COLO668 (cell line): Measurements from ENCODE around the gene THRB.

ENCODE experiments used
- DNase-seq: peaks from one replicate; lab custom pipeline; 2025; ENCODE audit not compliant: unreplicated experiment; lab: John Stamatoyannopoulos, UW

Gene THRB

DNA sequence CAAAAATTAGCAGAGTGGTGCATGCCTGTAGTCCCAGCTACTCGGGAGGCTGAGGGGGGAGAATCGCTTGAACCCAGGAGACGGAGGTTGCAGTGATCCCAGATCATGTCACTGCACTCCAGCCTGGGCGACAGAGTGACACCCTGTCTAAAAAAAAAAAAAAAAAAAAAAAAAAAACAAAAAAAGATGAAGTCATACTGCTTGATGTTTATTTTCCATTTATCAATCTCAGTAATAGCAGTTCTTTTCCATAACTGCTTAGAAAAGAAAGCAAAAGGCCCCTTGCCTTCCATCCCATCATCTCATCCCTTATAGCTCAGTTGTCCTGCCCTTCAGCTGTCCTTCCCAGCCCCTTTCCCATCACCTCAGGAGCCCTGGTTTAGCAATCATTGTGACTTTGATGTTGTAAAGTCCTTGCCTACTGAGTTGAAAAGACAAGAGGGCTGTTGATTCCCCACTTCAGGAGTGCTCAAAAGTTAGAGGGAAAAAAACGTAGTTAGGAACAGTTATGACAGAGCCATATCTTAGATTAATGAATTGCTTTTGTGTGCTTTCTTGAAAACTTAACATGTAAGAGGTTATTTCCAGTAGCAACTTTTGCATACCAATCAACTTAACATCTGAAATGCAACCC lies 18.0 kb upstream of the THRB start:
- DNase-seq = no peak

GRCh38 chr3:24510030-24510648 lies 15.5 kb upstream of the THRB start:
- no peak for DNase-seq

GRCh38 chr3:24508423-24508839 lies 13.8 kb upstream of the THRB start:
- DNase-seq = no peak

GRCh38 chr3:24507776-24508422 lies 13.2 kb upstream of the THRB start:
- DNase-seq = no peak

DNA sequence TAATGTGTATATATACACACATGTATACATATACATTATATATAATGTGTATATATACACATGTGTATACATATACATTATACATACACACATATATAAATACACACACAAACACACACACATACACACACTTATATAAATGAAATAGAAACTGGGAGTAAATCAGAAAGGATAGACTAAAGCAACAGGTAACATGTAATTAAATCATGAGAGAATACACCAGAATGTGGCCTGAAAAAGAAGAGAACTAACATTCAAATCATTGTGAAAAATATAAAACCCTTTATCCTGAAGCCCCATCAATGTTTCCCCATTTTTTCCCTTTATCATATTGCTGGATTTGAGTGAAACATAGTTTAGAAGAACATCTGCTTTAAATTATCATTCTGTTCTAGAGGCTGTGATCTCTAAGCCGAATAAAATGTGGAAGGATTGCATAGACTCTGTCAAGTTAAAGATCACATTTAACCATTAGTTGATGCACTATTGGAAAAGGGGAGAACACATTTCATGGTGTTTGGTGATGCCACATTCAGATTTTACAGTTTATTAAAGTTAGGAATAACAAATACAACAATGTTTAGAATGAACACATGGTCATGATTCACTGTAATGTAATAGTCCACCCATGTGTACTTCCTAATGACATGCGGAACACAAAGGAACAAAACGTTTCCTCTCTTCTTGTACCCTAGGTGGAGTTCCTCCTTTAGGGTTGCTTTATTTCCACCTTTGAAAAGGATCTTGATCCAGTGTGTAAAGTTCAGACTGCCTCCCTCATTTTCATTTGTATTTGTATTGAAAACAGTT lies 12.5 kb upstream of the THRB start:
- DNase-seq = no peak

GRCh38 chr3:24505691-24506550 lies 11.3 kb upstream of the THRB start:
- no peak for DNase-seq

DNA sequence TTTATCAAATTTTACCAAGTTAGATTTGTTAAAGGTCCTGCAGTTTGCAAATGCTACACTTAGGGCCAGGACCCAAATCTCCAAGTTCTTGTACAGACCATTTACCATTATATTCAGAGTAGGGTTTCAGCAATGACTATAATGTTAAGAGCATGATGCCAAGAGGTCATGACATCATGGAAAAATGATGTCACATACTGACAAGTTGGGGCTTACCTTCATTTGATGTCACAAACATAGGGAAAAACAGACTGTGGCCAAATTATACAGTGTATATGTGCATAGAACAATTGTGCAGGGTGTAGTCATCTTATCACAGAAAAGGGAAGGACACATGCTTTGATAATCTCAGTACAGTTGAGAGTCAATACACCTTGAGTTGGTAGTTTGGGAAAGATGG lies 10.1 kb upstream of the THRB start:
- no peak for DNase-seq

DNA sequence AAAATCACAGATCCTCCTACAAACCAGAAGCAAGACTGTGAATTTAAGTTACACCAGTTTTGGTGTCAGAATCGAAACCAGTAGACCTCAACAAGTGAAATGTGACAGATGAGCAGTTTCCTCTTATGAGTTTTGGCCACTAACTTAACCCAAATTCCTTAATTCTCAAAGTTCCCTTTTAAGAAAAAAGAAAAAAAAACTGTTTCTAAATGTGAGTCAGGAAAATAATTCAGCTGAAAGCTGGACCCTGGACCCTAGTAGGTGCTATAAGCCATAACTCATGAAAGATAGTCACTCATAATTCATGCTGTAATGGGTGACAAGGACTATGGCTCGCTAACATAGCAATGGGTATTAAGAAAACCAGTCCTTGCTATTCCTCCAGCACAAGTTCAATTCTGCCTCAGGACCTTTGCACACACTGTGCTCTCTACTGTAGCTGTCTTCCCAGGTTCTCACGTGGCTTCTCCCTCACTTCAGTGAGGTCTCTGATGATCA lies 9.0 kb upstream of the THRB start:
- no peak for DNase-seq

GRCh38 chr3:24502690-24503089 lies 8.0 kb upstream of the THRB start:
- DNase-seq = no peak

DNA sequence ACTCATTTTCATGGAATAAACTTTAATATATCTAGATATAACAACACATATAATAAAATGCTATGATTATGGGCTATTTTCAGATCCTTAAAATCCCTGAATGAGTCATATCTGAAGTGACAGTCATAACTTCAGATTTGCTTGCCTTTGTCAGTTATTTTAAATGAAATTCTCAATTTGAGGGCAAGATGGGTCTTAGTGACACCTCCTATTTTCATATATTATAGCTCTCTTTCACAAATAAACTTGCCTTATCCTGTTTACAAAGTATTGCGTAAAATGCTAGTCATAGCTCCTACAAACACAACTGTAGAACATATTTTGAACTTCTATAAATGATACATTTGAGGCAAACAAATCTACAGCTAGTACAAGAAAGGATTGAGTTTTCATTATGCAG lies 6.2 kb upstream of the THRB start:
- no peak for DNase-seq

DNA sequence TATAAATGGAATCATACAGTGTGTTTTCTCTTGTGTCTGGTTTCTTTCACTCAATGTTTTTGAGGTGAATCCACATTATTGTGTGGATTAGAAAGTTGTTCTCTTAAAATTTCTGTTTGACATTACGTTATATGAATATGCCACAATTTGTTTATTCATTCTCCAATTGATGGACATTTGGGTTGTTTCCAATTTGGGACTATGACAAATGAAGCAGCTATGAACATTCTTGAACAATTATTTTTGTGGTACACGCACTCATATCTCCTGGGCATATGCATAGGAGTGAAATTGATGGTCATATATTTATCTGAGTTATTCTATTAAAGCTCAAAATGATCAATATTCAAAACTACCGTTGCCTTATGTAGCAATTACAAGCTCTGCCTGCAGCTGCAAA lies 5.3 kb upstream of the THRB start:
- DNase-seq = no peak

GRCh38 chr3:24498796-24499195 lies 4.1 kb upstream of the THRB start:
- DNase-seq = no peak

GRCh38 chr3:24498391-24498790 lies 3.7 kb upstream of the THRB start:
- DNase-seq = no peak

GRCh38 chr3:24497942-24498341 lies 3.3 kb upstream of the THRB start:
- DNase-seq = no peak

GRCh38 chr3:24496529-24497482 lies 2.2 kb upstream of the THRB start:
- peak; percentile 18 for DNase-seq

- peak; percentile 2 for DNase-seq
Measured at GRCh38 chr3:24495326-24495994, 810 bp upstream of the THRB start.

DNA sequence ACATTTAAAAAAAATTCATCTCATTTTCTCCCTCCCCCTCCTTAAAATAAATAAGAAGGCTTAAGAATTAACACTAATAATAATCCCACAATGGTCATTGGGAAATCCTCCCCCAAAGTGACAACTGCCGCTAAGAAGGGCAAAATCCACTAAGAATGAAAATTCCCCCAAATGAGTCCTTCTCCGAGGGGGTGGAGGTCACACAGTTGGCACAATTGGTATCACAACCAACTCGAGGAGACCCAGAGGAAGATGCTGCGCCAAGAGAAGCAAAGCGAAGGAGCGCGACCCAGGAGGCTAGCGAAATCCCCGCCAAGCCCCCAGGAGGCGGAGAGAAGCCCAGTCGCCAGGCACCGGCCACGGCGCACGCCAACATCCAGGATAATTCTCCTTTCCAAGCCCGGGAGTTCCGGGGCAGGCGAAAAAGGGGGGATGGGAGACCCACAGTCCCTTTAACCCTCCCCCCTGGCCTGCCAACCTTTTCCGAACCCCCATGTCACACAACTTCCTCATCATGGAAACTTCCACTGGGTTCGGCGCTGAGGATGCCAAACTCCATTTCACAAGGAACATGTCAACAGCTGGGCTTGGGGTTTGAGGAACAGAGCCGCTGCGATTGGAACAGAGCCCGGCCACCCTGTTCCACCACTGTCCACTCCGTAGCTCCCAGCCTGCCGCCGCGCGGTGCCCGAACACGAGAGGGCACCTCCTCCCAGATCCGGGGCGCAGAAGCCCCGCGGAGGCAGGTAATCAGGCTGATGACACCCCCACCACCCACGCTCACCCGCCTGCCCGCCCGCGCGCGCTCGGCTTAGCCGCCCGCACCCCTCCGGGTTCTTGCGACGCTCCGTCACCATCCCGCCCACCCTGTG lies 668 bp downstream of the THRB start:
- no peak for DNase-seq

DNA sequence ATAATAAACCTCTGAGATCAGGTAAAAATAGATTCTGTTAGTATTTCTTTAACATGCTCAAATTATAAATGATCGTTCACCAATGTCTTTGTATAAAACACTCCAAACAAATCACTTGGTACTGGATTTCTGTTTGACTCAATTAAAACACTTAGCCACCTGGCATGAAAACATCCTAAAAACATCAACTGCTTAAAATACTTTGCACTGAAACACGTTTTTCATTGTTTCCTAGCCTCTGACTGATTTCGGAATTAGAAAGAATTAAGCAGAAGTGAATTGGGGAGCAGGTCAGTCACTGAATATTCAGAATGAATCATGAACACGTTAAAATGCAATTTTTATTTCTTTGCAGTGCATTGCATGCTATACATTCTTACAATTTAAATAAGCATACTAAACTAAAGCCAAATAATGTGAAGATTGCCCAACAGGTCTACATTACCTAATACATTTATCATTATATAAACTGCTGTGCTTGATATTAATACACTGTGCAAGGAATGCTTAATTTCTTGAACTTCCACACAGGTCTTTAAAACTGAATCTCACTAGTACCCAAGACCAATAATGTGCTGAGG lies 1.6 kb downstream of the THRB start:
- no peak for DNase-seq
